GM12892 (cell line): ENCODE results near the gene SIPA1L3.

Experiments used
- DNase-seq: peaks from one replicate; pipeline ENCODE4 v3.0.0; 2011; ENCODE audit not compliant: insufficient read length
- FAIRE-seq: peaks from 2 replicates; lab custom pipeline; 2011; peaks lifted over from hg19 to GRCh38; lab: Jason Lieb, UNC
- POLR2A ChIP-seq: IDR thresholded peaks from 2 replicates; pipeline ENCODE4 v1.6.1; 2011; ENCODE audit warnings: low read depth, low read length, control low read depth
- POLR2AphosphoS5 ChIP-seq: IDR thresholded peaks from 2 replicates; pipeline ENCODE4 v1.6.1; 2011; ENCODE audit warnings: low read depth, low read length, control low read depth
- TAF1 ChIP-seq: IDR thresholded peaks from 2 replicates; pipeline ENCODE4 v1.6.1; 2011; ENCODE audit warnings: low read depth, mild to moderate bottlenecking, control low read depth, low read length, borderline replicate concordance

SIPA1L3 gene

GRCh38 chr19:37953171-37953917 lies 46.3 kb downstream of the SIPA1L3 start:
- TF ChIP-seq POLR2AphosphoS5 (no peak), POLR2A (no peak), TAF1 (no peak)
- DNase-seq = no peak
- no peak for FAIRE-seq

GRCh38 chr19:37953918-37954303 lies 46.9 kb downstream of the SIPA1L3 start:
- TF ChIP-seq TAF1 (no peak), POLR2AphosphoS5 (no peak), POLR2A (no peak)
- DNase-seq = no peak
- no peak for FAIRE-seq

- no peak for FAIRE-seq
- DNase-seq = no peak
- no peak for TF ChIP-seq POLR2AphosphoS5
- TF ChIP-seq POLR2A = no peak
- TF ChIP-seq TAF1 = no peak
These were observed 47.4 kb downstream of the SIPA1L3 start for GRCh38 chr19:37954421-37954874.

GRCh38 chr19:37955986-37956385 lies 49.0 kb downstream of the SIPA1L3 start:
- no peak for TF ChIP-seq TAF1
- TF ChIP-seq POLR2A = no peak
- no peak for TF ChIP-seq POLR2AphosphoS5
- DNase-seq (no peak), FAIRE-seq (no peak)

- DNase-seq = no peak
- FAIRE-seq = no peak
- no peak for TF ChIP-seq POLR2AphosphoS5
- no peak for TF ChIP-seq TAF1
- TF ChIP-seq POLR2A = no peak
These were observed 50.2 kb downstream of the SIPA1L3 start for GRCh38 chr19:37957176-37957575.

- DNase-seq = no peak
- FAIRE-seq = peak; percentile 21
- TF ChIP-seq POLR2AphosphoS5 = no peak
- TF ChIP-seq TAF1 = no peak
- no peak for TF ChIP-seq POLR2A
These were observed 52.7 kb downstream of the SIPA1L3 start for GRCh38 chr19:37959665-37960114.

GRCh38 chr19:37961198-37961597 lies 54.2 kb downstream of the SIPA1L3 start:
- peak; percentile 24 for FAIRE-seq
- TF ChIP-seq TAF1 = no peak
- no peak for TF ChIP-seq POLR2AphosphoS5
- TF ChIP-seq POLR2A = no peak
- no peak for DNase-seq

GRCh38 chr19:37963190-37963936 lies 56.4 kb downstream of the SIPA1L3 start:
- FAIRE-seq = peak; percentile 5
- TF ChIP-seq TAF1 (no peak), POLR2A (no peak), POLR2AphosphoS5 (no peak)
- DNase-seq = no peak

- DNase-seq (no peak), FAIRE-seq (no peak)
- TF ChIP-seq POLR2A (no peak), TAF1 (no peak), POLR2AphosphoS5 (no peak)
These were observed 57.1 kb downstream of the SIPA1L3 start for GRCh38 chr19:37964109-37964508.

- no peak for DNase-seq
- no peak for FAIRE-seq
- no peak for TF ChIP-seq TAF1
- TF ChIP-seq POLR2AphosphoS5 = no peak
- no peak for TF ChIP-seq POLR2A
These were observed 59.2 kb downstream of the SIPA1L3 start for GRCh38 chr19:37966211-37966661.

GRCh38 chr19:37966662-37967231 lies 59.7 kb downstream of the SIPA1L3 start:
- FAIRE-seq = no peak
- TF ChIP-seq POLR2AphosphoS5 (no peak), POLR2A (no peak), TAF1 (no peak)
- DNase-seq = no peak

GRCh38 chr19:37969695-37970094 lies 62.7 kb downstream of the SIPA1L3 start:
- DNase-seq (no peak), FAIRE-seq (no peak)
- TF ChIP-seq POLR2A (no peak), TAF1 (no peak), POLR2AphosphoS5 (no peak)
